Hepatocyte (in vitro differentiated cells): Measurements from ENCODE around the gene FAM151B.

ENCODE experiments used
- CTCF ChIP-seq: fragments of 200-600 bp; sonication (generic); IDR thresholded peaks from 2 replicates; pipeline ENCODE4 v1.5.1; 2016; ENCODE audit warnings: antibody characterized with exemption, mild to moderate bottlenecking; ENCODE audit not compliant: poor library complexity
- EZH2 ChIP-seq: fragments of 200-600 bp; sonication (generic); IDR thresholded peaks from 2 replicates; pipeline ENCODE4 v1.6.1; 2016; ENCODE audit warnings: antibody characterized with exemption, mild to moderate bottlenecking, borderline replicate concordance
- EZH2phosphoT487 ChIP-seq: fragments of 200-600 bp; sonication (generic); IDR thresholded peaks from one replicate; pipeline ENCODE4 v1.6.1; 2018; ENCODE audit warnings: antibody characterized with exemption, mild to moderate bottlenecking, low read depth, moderate library complexity; ENCODE audit not compliant: unreplicated experiment, severe bottlenecking

- no peak for TF ChIP-seq CTCF
- TF ChIP-seq EZH2phosphoT487, result no peak
- no peak for TF ChIP-seq EZH2
Observed at GRCh38 chr5:80507663-80508062, 19.8 kb downstream of the FAM151B start.
